ENCODE results near the gene KIF9.
"Not testable (repeated sequence)": the region's sequence is repeated elsewhere in the genome, so short reads cannot be mapped to it uniquely, and the experiment has no call there.

GRCh38 chr3:47251085-47251484, 31.5 kb downstream of the KIF9 start:
- not testable (repeated sequence) for TF ChIP-seq CTCF, POLR2A (IDR thresholded peaks at IDR 0.05)

Data from sigmoid colon (tissue), 3 donors.